K562 (cell line): ENCODE results near the gene CRB2. TPM values are rescaled to one million over a fixed set of nuclear protein-coding genes. Genes with fewer than 3 reads are reported as not detected.

Experiments
- BCOR ChIP-seq: fragments of 450-650 bp; IDR thresholded peaks from 2 replicates; pipeline ENCODE4 v1.6.1; 2016
- BRD9 ChIP-seq: fragments of 450-650 bp; IDR thresholded peaks from 2 replicates; pipeline ENCODE4 v1.6.1; 2018; ENCODE audit warnings: low read depth; ENCODE audit not compliant: partially characterized antibody
- CBX1 ChIP-seq: sonication (generic); IDR thresholded peaks from 2 replicates; pipeline ENCODE4 v1.6.1; 2016; ENCODE audit warnings: antibody characterized with exemption, low read depth, mild to moderate bottlenecking
- CREBBP ChIP-seq: IDR thresholded peaks from one replicate; pipeline ENCODE4 v1.6.1; 2012; ENCODE audit warnings: low read depth, mild to moderate bottlenecking, control low read depth, inconsistent platforms, low read length
- FOSL1 ChIP-seq: fragments of 200-800 bp; sonication (Bioruptor generic); conservative IDR thresholded peaks from 2 replicates; pipeline ENCODE4 v1.6.1; 2016; ENCODE audit warnings: missing genetic modification characterization, missing compliant biosample characterization
- HDAC2 ChIP-seq: fragments of 450-650 bp; IDR thresholded peaks from 2 replicates; pipeline ENCODE4 v1.6.1; 2016; ENCODE audit warnings: mild to moderate bottlenecking
- KDM1A ChIP-seq, 2 experiments: fragments of 450-650 bp; IDR thresholded peaks; 2 replicates each; pipeline ENCODE4 v1.6.1; 2016; ENCODE audit warnings: mild to moderate bottlenecking in 2 of 2
- KLF1 ChIP-seq: fragments of 450-650 bp; IDR thresholded peaks from 2 replicates; pipeline ENCODE4 v1.6.1; 2016; ENCODE audit warnings: missing genetic modification characterization, missing compliant biosample characterization
- MCM3 ChIP-seq: fragments of 450-650 bp; IDR thresholded peaks from 2 replicates; pipeline ENCODE4 v1.6.1; 2016
- MNT ChIP-seq, 2 experiments: fragments of 450-650 bp; conservative IDR thresholded peaks; 2 replicates each; pipeline ENCODE4 v1.6.1; 2017; ENCODE audit warnings: mild to moderate bottlenecking in 2 of 2, moderate library complexity in 2 of 2
- MXI1 ChIP-seq: IDR thresholded peaks from 2 replicates; pipeline ENCODE4 v1.6.1; 2011; ENCODE audit warnings: low read depth, mild to moderate bottlenecking, improper control_type of control experiment, low read length
- PRDM10 ChIP-seq: fragments of 450-650 bp; IDR thresholded peaks from 2 replicates; pipeline ENCODE4 v1.6.1; 2018; ENCODE audit not compliant: partially characterized antibody
- PTBP1 ChIP-seq: fragments of 200-400 bp; formaldehyde crosslinking; IDR thresholded peaks from 2 replicates; pipeline ENCODE4 v1.6.1; 2017; ENCODE audit warnings: low read depth, low read length
- RBM25 ChIP-seq: fragments of 200-400 bp; formaldehyde crosslinking; IDR thresholded peaks from 2 replicates; pipeline ENCODE4 v1.6.1; 2018; ENCODE audit warnings: low read length, low read depth, moderate library complexity; ENCODE audit not compliant: severe bottlenecking
- SMARCA4 ChIP-seq: fragments of 450-650 bp; IDR thresholded peaks from 2 replicates; pipeline ENCODE4 v1.6.1; 2016
- SMARCA5 ChIP-seq: fragments of 450-650 bp; IDR thresholded peaks from 2 replicates; pipeline ENCODE4 v1.6.1; 2016
- TEAD1 ChIP-seq, 2 experiments: fragments of 450-650 bp in 1 of 2; sonication (generic) in 1 of 2; formaldehyde crosslinking; IDR thresholded peaks; 2 replicates each; pipeline versions ENCODE4 v1.4.0 to v1.8.0; 2020 to 2022; ENCODE audit warnings: mild to moderate bottlenecking in 2 of 2, missing genetic modification reagents in 1 of 2
- ZBTB49 ChIP-seq: sonication (generic); formaldehyde crosslinking; IDR thresholded peaks from 2 replicates; pipeline ENCODE4 v1.8.0; 2022; ENCODE audit warnings: missing genetic modification reagents, mild to moderate bottlenecking, borderline replicate concordance
- ZNF23 ChIP-seq: fragments of 250-450 bp; sonication (Bioruptor Pico); IDR thresholded peaks from 2 replicates; pipeline ENCODE4 v1.4.0; 2020; ENCODE audit warnings: mild to moderate bottlenecking
- ZNF3 ChIP-seq: fragments of 250-450 bp; sonication (Bioruptor Pico); IDR thresholded peaks from 2 replicates; pipeline ENCODE4 v1.5.0; 2021; ENCODE audit warnings: mild to moderate bottlenecking, moderate library complexity
- ZSCAN32 ChIP-seq: fragments of 450-650 bp; formaldehyde crosslinking; IDR thresholded peaks from 2 replicates; pipeline ENCODE4 v1.4.0; 2020; ENCODE audit warnings: mild to moderate bottlenecking, moderate library complexity
- ZZZ3 ChIP-seq: fragments of 450-650 bp; IDR thresholded peaks from 2 replicates; pipeline ENCODE4 v1.6.1; 2016; ENCODE audit warnings: antibody characterized with exemption, mild to moderate bottlenecking, moderate library complexity
- polyA plus RNA-seq, 8 experiments: library from polyadenylated mRNA; depleted of rRNA in 4 of 8; stranded (reverse) in 5 of 8; unstranded in 3 of 8; fragments of >200 nt; fragmentation: Nextera tagmentation in 2 of 8; fragmentation: Illumina TruSeq in 1 of 8; extraction: Ambion mirVana in 2 of 8; extraction: Trizol in 1 of 8; gene quantifications; 2 replicates each; pipeline versions ENCODE4 v1.2.1 to v1.2.3, GENCODE V29; 2011 to 2014; ENCODE audit warnings: inconsistent platforms in 1 of 8, missing spikeins in 1 of 8
- total RNA-seq, 7 experiments: library from RNA; depleted of rRNA in 6 of 7; stranded (reverse); fragments of >200 nt in 6 of 7; fragmentation: Illumina TruSeq in 2 of 7; extraction: Trizol in 2 of 7; gene quantifications; 2 replicates each; pipeline versions ENCODE4 v1.2.1 to v1.2.3, GENCODE V29; 2011 to 2021; ENCODE audit warnings: low replicate concordance in 1 of 7

Gene CRB2
- total and polyA plus RNA-seq, 9 of the 15 experiments (the other 6 are each of a cell fraction or from before 2014, with no cell fraction given), result 0.13 to 1.2 (median 0.25) TPM; not detected in 2

GRCh38 chr9:123344192-123344949 lies 11.6 kb upstream of the CRB2 start (continued):
- no peak for TF ChIP-seq CREBBP
- TF ChIP-seq BCOR, result peak; percentile 94
- TF ChIP-seq CBX1, result peak; percentile 90
- no peak for TF ChIP-seq MCM3
- no peak for TF ChIP-seq ZNF23 (CRISPR knock-in tag)
- peak; percentile 91 for TF ChIP-seq RBM25
- TF ChIP-seq BRD9, result peak; percentile 59
- TF ChIP-seq ZNF3 (CRISPR knock-in tag), result no peak
- TF ChIP-seq ZZZ3, result no peak
- TF ChIP-seq HDAC2, result peak; percentile 14; the same call in 1 of the 2 replicates
- no peak for TF ChIP-seq ZSCAN32 (CRISPR knock-in tag)
- TF ChIP-seq SMARCA4, result no peak
- TF ChIP-seq FOSL1 (tag), result no peak
- peak; percentile 44 to 83; a peak in 3 of 4 replicates for TF ChIP-seq KDM1A (IDR thresholded peaks at IDR 0.05)
- TF ChIP-seq SMARCA5, result peak; percentile 79
- no peak for TF ChIP-seq MNT (conservative IDR thresholded peaks at IDR 0.05)
- TF ChIP-seq PRDM10, result no peak
- no peak for TF ChIP-seq TEAD1 (CRISPR knock-in tag; IDR thresholded peaks at IDR 0.05)
- TF ChIP-seq ZBTB49 (CRISPR knock-in tag), result no peak
- no peak for TF ChIP-seq KLF1 (tag)
- peak; percentile 77; the same call in 1 of the 2 replicates for TF ChIP-seq PTBP1
- TF ChIP-seq MXI1, result no peak
